HG03135 (cell line): ENCODE data around the gene MICU1.
A peak's percentile ranks its signal among the peaks of the same experiment; 100 is the strongest.
"Not testable (repeated sequence)": the region's sequence is repeated elsewhere in the genome, so short reads cannot be mapped to it uniquely, and the experiment has no call there.

Experiments
- ATAC-seq: cut with Tn5 transposase; IDR thresholded peaks from one replicate; pipeline ENCODE4 v1.9.1; 2021; ENCODE audit warnings: mild to moderate bottlenecking, moderate library complexity; ENCODE audit not compliant: unreplicated experiment

Gene MICU1

DNA sequence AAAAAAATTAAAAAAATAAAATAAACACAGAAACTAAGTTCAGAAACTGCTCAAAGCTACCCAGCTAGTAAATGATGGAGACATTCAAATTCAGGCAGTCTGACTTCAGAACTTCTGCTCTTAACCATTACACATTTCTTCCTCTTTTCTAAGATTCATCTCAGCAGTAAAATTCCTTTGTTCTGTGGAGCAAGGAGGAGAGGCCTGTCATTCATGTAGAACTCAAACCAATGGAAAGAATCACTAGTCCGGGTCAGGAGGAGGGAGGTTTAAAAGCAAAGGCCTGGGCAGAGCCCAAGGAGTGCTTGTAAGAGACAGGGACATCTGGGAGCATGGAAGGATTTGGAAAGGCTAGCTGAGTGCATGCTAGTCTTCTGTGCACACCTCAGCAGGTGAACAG, 233.3 kb downstream of the MICU1 start:
- ATAC-seq: no peak

DNA sequence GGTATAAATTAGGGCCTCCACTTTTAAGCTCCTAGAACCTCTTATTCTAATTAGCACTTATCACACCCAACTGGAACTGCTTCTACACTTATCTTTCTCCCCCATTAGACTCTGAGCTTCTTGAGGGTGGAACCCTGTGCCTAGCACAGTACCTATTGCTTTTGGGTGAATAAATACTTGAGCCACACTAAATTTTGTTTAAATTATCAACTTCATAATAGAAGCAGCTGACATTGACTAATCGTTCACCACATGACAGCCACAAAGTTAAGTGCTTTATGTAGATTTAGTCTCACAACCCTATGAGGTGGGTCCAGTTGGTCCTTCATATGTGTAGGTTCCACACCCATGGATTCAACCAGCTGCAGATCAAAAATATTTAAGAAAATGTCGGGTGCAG, 235.1 kb downstream of the MICU1 start:
- ATAC-seq: no peak

DNA sequence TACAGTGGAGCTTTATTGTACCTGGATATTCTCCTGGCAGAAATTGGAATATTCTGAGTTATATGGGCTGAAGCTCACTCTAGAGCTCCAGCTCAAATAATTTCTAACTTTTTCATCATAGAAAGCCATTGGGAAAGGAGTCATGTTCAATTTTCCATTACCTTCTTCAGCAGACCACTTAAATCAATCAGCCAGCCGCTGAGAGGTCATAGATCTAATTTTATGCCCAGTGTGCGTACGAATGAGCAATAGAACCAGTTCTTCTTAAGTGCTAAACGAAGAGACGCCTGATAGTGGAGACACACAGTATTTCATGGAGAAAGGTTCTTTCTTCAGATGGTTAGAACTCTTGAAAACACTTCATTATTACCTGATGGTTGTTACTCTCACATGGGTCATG, 236.2 kb downstream of the MICU1 start:
- ATAC-seq: no peak

DNA sequence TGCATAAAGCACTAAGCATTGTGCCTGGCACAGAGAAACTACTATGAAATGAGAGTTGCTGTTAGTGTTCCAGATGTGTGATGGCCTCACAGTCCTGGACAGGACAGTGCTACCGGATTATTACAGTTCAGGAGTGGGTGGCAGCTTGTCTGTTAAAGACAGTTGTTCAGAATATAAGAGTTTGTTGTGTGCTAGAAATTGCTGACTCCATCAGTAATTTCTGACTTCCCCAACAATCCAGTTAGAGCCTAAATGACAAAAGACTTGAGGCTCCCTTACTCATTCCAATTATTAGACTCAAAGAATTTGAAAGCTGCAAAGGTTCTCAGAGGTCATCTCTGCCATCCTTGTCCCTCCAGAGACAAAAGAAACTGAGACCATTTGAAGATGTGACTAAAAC, 236.9 kb downstream of the MICU1 start:
- ATAC-seq: no peak

DNA sequence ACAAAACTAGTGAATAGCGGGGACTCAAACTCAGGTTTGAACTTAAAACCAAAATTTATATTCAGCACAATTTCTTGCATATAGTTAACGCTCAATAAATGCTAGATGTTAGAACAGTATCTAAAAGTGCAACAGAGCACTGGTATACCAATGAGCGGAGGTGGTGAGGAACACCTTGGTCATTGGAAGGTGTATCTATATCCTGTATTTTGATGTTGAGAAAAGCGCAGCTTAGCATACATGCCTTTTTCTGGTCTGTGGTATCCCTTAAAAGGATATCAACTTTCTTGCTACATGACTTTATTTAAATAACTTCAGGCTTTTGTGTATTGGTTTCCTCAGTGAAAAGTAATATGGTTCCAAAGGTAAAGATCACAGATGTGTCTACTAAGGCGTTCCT, 237.8 kb downstream of the MICU1 start:
- no peak for ATAC-seq

DNA sequence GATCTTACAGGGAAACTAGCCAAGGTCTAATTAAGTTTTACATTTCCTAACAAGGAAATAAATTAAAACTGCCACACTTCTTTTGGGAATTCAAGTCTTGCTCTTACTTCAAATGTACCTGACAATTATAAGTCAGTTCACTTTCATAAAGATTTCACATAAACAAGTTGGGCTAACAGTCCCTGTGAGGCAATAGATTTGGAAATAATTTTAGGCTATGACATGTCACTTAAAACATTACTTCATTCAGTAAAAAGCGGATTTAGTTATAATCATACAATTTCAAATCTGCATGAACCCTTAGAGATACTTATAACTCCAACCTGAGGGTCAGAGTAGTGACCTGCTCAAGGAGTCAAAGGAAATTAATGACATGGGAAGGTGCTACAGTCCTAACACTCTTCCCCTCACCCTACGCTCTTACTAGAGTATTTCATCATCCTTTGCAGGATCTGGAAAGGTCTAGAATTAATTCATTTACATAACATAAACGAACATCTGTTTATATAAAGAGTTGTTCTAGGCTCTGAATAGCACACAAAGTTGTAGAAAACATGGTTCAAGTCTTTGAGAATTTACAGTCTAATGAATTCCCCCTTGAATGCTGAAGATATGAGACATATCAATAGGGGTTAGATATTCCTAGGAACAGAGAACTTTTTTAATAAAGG, 238.8 kb downstream of the MICU1 start:
- ATAC-seq: no peak

DNA sequence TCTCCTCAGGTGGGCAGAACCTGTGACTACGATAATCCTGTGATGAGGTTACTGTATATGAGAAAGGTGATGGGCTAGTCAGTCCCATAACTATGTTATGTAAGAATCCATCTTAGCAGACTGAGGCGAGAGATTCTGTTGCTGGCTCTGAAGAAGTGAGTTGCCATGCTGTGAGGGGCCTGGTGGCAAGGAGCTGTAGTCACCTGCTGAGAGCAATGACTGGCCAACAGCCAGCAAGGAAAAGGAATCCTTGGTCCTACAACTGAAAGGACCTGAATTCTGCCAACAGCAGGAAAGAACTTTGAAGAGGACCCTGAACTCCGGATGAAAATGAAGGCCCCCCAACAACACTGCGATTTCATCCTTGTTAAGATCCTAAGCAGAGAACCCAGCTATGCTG, 240.2 kb downstream of the MICU1 start:
- no peak for ATAC-seq

DNA sequence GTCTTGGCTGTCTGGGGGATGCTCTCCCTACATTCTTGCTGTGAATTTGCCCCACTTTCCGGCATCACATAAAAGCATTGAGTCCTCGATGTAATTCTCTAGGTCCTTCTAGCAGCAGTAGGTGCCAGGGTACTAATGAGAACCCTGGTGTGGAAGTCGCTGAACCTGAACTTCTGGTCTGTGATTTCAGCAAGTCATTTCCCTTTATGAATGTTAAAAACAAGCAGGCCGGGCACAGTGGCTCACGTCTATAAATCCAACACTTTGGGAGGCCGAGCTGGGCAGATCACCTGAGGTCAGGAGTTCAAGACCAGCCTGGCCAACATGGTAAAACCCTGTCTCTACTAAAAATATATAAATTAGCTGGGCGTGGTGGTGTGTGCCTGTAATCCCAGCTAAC, 240.9 kb downstream of the MICU1 start:
- not testable (repeated sequence) for ATAC-seq

DNA sequence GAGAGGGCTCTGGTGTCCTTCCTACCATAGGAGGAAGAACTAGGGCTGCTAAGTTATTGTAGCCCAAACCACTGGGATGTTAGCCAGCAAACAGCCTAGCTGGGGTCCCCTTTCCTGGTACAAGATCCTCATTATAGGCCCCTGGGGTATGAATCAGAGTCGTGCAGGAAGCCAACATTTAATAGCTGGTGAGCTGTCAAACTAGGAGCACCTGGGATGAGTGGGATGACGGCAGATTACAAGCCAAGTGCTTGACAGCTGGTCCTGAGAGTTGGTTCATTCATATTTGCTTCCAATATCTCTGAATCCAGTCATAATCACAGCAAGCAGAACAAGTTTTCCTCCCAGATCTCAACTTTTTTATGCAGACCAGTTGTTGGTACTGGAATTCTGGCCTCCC, 246.1 kb downstream of the MICU1 start:
- ATAC-seq: no peak

DNA sequence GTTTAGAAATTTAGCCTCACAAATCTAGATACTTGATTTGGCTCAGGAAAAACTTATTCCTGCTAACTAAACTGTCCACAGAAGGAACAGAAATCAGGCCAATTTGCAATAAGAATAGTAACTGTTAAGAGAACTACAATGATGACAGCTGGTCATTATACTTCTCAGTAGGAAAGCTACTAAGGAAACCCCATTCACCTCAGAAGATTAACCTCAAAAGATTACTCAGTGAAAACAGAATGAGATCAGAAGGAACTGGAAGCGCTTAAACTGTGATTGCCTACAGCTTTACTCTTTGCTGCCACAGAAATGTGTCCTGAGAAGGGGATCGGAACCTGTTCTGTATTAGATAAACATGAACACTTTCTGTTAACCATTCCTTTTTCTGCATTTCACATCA, 246.8 kb downstream of the MICU1 start:
- no peak for ATAC-seq

DNA sequence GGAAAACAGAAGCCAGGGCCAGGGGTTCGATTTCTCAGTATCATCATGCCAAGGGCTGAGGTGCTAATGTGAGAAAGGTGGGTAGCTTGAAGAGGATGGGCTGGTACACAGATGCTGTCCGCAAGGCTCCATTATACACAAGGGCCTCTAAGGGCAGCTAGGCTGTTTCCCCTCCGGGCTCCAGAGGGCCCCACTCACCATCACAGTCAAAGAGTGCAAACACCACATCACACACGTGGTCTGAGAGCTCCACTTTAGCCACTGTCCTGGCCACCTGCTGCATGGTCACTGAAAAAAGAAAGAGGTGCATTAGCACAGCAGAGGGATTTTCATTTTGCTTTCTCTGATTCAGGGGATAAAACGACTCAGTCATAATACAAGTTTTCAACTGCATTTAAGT, 250.3 kb downstream of the MICU1 start:
- no peak for ATAC-seq

DNA sequence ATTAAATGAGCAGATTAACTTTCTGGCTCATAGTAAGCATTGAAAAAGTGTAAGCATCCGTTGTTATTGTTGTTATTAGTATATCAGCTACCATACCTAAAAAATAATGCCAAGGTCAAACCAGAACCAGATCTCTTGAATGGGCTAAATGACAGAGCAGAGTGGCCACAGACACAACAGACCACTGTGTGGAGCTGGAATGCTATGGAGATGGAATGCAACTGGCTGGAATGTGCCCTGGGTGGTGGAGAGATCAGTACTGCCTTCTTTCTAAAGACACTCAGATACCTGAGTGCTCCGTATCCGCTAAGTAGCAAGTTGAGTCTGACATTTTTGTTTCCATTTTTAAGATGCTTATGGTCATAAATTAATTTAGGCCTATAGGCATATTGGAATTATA, 250.7 kb downstream of the MICU1 start:
- no peak for ATAC-seq

DNA sequence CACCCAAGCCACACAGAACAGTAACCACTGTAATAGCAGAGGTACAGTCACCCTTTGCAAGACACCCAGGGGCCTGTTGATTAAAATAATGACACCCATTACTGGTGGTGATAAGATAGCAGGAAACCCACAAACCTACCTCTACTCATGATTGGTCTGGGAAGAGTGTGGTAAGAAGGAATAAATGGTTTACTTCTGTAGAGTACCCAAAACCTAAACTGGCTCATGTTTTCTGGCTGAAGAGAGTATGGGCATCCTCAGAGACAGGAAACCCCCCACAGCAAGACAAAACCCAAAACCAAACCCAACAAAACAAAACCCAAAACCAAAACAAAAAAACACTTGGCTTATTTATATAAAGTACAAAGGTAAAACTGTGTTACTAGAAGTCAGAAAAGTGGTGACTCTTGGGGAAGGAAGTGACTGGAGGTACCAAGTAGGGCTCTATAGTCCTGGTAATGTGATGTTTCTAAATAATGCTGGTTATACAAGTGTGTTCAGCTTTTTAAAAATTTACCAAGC, 255.6 kb downstream of the MICU1 start:
- no peak for ATAC-seq

DNA sequence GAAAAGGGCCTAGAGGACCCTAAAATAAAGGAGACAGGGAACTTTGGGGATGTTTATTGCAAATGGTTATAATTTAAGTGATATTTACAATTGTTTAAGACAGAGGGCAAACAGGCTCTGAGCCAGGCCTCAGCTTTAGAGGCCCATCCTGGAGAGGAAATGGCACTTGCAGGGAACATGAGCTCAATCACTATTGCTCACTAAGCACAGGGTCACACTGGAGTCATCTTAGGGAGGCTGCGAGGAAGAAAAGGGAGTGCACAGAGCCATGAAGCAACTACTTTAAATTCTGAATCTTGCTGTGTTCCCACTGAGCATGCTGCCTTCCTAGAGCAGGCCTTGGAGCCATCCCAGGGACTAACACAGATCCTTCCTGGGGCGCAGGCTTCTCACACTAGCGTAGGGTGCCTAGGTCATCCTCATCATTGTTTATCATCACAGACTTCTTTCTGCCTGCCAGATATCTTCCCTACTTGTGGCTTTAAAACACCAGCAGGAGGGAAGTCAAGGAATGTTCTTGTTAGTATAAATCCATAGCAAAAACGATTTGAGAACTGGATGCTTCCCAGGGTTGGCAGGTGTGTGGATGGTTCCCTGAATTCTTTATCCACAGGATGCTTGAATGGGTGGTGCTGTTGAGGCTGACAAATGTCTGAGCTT, 258.4 kb downstream of the MICU1 start:
- ATAC-seq: no peak

DNA sequence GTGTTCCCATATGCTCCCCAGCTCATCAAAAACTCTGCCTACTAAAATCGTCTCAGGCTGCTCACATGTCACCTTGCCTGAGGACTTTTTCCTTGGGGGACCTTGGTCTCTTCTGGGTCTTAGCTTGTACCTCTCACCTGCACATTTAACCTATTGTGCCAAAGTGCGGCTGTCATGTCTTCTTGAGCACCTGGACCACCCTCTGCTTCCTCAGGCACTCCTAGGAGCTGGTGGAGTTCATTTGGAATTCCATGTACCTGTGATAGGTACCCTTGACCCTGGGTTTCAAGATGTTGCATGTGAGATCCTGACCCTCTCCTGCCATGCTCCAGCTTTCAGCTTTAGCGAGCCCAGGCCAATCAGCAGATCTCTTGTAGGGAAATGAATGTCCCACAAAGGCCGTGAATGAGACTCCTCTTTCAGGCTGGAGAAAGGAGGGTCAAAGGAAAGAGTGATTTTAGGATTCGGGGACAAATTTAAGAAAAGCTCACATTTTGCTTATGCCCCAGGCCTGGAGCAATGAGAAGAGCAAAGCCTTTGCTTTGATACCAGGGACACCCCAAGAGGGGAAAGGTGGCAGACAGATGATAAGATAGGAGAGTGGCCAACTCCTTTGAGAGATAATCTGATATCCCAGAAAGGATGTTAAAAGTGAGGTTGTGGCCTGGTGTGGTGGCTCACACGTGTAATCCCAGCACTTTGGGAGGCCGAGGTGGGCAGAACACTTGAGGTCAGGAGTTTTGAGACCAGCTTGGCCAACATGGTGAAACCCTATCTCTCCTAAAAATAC, 260.6 kb downstream of the MICU1 start:
- ATAC-seq: no peak

DNA sequence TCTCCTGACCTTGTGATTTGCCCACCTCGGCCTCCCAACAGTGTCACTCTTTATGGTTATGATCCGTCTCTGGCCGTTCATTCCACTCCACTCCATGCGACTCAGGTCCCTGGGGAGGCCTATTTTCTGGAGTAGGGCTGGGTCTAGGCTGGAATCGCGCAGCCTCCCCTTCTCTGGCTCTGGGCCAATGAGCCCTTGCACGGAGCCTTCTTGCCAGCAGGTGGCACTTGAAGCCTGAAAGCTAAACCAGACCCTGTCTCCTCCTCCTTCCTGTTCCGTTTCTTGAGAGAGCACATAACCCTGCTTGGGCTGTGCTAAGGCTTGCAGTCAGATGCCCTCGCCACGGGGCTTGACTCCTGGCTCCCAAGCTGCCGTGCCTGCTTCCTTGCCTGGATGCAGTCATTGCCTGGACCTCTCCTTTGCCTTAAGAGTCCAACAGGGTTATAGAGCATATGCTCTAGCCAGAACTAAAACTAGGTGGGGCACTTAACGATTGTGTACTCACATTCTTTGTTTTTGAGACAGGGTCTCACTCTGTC, 261.6 kb downstream of the MICU1 start:
- ATAC-seq: peak; percentile 78

DNA sequence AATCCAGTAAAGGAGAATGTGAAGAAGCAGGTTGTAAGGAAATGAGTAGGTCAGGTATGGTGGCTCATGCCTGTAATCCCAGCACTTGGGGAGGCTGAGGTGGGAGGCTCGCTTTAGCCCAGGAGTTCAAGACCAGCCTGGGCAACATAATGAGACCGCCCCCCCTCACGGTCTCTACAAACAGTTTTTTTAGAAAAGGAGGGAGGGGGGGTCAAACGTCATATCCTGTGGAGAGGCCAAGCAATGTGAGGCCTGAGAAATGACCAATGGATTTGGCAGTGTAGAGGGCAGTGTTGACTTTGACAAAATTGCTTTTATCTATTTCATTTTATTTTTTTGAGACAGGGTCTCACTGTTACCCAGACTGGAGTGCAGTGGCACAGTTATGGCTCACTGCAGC, 268.9 kb downstream of the MICU1 start:
- ATAC-seq: no peak

DNA sequence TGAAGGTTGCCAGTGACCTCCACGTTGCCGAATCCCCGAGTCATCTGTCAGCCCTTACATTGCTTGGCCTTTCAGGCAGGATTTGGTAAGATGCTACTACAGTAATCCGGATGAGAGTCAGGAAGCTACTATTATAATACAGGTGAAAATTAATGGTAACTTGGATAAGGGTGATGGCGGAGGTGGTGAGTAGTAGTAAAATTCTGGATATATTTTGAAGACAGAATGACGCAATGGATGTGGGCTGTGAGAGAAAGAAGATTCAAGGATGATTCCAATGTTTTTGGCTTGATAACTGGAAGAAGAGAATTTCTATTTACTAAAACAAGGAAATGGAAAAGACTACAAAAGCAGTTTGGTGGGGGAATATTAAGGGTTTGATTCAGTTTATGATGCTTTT, 269.8 kb downstream of the MICU1 start:
- ATAC-seq: no peak

DNA sequence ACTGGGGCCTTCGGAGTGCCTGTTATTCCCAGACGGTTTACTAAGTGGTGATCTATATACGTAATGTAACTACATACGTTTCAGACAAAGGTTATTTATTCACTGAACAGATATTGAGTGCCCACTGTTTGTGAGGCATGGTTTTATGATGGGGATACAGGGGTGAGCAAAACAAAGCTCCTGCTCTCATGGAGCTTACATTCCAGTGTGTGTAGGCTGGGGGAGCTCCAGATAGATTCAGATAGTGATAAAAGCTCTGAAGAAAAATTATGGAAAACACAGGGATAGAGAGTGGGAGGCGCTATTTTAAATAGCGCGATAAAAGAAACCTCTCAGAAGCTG, 270.7 kb downstream of the MICU1 start:
- no peak for ATAC-seq

DNA sequence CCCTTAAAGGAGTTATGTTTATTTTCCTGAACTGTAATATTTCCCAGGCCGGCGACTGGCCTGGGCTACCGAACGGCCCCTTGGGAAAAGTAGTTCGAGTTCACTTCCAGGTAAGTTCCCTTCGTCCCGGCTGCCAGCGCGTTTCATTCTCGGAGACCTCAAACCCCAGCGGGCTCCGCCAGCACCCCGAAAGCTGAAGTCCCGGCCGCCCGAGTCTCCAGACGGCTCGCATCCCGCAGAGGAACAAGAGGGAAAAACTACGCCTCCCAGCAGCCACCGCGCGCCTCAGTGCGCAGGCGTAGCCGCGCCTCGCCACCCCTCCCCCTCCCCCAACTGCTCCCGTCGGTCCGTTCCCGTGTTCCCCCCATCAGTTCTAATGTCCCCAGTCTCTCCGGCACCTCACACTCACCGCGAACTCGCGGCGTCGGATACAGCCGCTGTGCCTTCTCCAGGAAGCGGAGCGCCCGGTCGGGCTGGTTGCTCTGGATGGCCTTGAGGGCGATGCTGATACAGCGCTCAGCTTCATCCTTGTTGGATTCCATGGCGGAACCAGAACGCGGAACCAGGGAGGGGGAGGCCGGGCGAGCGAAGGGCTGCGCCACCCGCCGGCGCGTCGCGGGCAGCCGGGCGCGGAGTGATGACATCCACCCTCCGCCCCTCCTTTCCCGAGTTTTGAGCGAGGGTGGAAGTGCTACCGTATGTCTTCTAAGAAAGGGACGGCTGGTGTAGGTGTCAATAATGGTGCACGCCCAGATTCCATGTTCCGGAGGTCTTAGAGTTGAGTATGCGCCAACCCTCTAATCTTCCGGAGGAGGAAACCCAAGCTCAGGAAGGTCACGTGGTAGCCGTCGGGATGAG, 271.3 kb downstream of the MICU1 start, which contains the start of gene DNAJB12:
Gene DNAJB12, minus strand, starts transcription at position 564 of the 858 bp plus-strand sequence. Its CDS starts 22 bp downstream, at position 542.
- ATAC-seq: peak; percentile 73

DNA sequence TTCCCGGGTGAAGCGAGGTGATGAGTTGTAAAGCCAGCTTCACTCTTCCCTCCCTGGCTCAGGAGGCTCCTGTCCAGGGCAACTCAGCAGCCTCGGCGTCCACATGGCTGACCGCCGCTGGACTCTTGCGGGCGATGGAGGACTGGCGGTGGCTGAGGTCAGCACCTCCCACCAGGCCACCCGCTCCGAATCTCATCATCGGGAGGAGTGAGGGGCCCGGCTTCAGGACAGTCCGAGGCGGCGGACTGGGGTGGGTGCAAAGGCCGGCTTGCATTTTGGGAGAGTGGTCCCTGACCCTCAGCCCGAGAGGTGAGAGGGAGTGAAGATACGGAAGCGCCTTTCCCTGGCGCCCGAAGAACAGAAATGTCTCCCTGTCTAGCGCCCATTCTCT, 271.9 kb downstream of the MICU1 start:
- ATAC-seq: peak; percentile 20
